Endothelial cell of umbilical vein (primary cell): ENCODE measurements around the gene KLRB1. TPM values are rescaled to one million over a fixed set of nuclear protein-coding genes. Genes with fewer than 3 reads are reported as not detected.

Experiments used
- BruUV-seq: library from RNA; stranded (reverse); fragments of 400-500 nt; replicated peaks from 2 replicates; lab custom pipeline; 2021; lab: Mats Ljungman, UMichigan
- CTCF ChIA-PET: fragments of 300-600, 350-600 bp; sonication (Branson Sonifier 250); formaldehyde crosslinking; loops from one replicate; lab custom pipeline; 2021; ENCODE audit warnings: antibody characterized with exemption, inconsistent platforms; lab: Charles Lee
- POLR2A ChIA-PET: fragments of 300-600, 350-600 bp; sonication (Branson Sonifier 250); formaldehyde crosslinking; loops from one replicate; lab custom pipeline; 2021; ENCODE audit warnings: antibody characterized with exemption, inconsistent platforms; lab: Charles Lee
- DNase-seq: peaks from one replicate; pipeline ENCODE4 v3.0.0-alpha.2; 2011; ENCODE audit warnings: low read depth, low spot score
- FAIRE-seq: peaks from 2 replicates; lab custom pipeline; 2011; peaks lifted over from hg19 to GRCh38; lab: Jason Lieb, UNC
- H2AFZ ChIP-seq: 2 replicates; pipeline ENCODE4 v1.6.0; 2012; ENCODE audit warnings: low read depth, low read length, control low read depth, inconsistent platforms
- H3K27ac ChIP-seq: 2 replicates; pipeline ENCODE4 v1.5.1; 2011; ENCODE audit warnings: low read depth, mild to moderate bottlenecking, control low read depth, low read length, moderate library complexity; ENCODE audit not compliant: insufficient read depth
- H3K27me3 ChIP-seq, 2 experiments: 2 replicates each; pipeline versions ENCODE4 v1.6.0 to v1.6.1; 2011; ENCODE audit warnings: low read length in 2 of 2, mixed read lengths in 1 of 2; ENCODE audit not compliant: control insufficient read depth in 2 of 2, insufficient read depth in 2 of 2
- H3K36me3 ChIP-seq, 2 experiments: 2 replicates in 1 of 2; 3 replicates in 1 of 2; pipeline ENCODE4 v1.5.1; 2011; ENCODE audit warnings: low read length in 2 of 2, mild to moderate bottlenecking in 1 of 2, moderate library complexity in 1 of 2; ENCODE audit not compliant: control insufficient read depth in 2 of 2, insufficient read depth in 2 of 2; ENCODE audit errors: extremely low read depth in 1 of 2
- H3K4me1 ChIP-seq: 3 replicates; pipeline ENCODE4 v1.5.1; 2011; ENCODE audit warnings: mild to moderate bottlenecking, low read length; ENCODE audit not compliant: control insufficient read depth, insufficient read depth; ENCODE audit errors: extremely low read depth
- H3K4me2 ChIP-seq: 2 replicates; pipeline ENCODE4 v1.6.1; 2011; ENCODE audit warnings: low read length, control low read depth, mixed read lengths; ENCODE audit not compliant: insufficient read depth
- H3K4me3 ChIP-seq, 3 experiments: fragments of 200-600 bp in 1 of 3; sonication (generic), shearing (Covaris generic) in 1 of 3; replicated peaks in 1 of 3; 2 replicates each; pipeline ENCODE4 v1.5.1; 2011 to 2016; ENCODE audit warnings: control low read depth in 3 of 3, low read length in 3 of 3, mild to moderate bottlenecking in 2 of 3, inconsistent platforms in 1 of 3, low read depth in 1 of 3, moderate library complexity in 1 of 3; ENCODE audit not compliant: insufficient read depth in 1 of 3
- H3K79me2 ChIP-seq: 2 replicates; pipeline ENCODE4 v1.6.0; 2012; ENCODE audit warnings: low read length, inconsistent platforms; ENCODE audit not compliant: control insufficient read depth, insufficient read depth
- H3K9ac ChIP-seq: replicated peaks from 2 replicates; pipeline ENCODE3; 2011; ENCODE audit warnings: low read length, control low read depth; ENCODE audit not compliant: insufficient read depth; ENCODE audit errors: extremely low read depth
- H3K9me1 ChIP-seq: replicated peaks from 3 replicates; pipeline ENCODE4 v1.6.0; 2011; ENCODE audit warnings: mild to moderate bottlenecking, low read length; ENCODE audit not compliant: control insufficient read depth, insufficient read depth; ENCODE audit errors: extremely low read depth
- H3K9me3 ChIP-seq: replicated peaks from 2 replicates; pipeline ENCODE4 v1.5.1; 2012; ENCODE audit warnings: low read length, inconsistent platforms; ENCODE audit not compliant: control insufficient read depth, insufficient read depth
- H4K20me1 ChIP-seq: replicated peaks from 2 replicates; pipeline ENCODE3; 2011; ENCODE audit warnings: mild to moderate bottlenecking, low read length; ENCODE audit not compliant: control insufficient read depth, insufficient read depth; ENCODE audit errors: extremely low read depth
- CTCF ChIP-seq, 2 donors: IDR thresholded peaks; 1 replicate in 1 of 2; 2 replicates in 1 of 2; pipeline ENCODE4 v1.5.1; 2011; ENCODE audit warnings: low read length in 2 of 2, mild to moderate bottlenecking in 2 of 2, moderate library complexity in 2 of 2, control low read depth in 1 of 2, inconsistent platforms in 1 of 2, low read depth in 1 of 2; ENCODE audit not compliant: insufficient read depth in 1 of 2; ENCODE audit errors: extremely low read depth in 1 of 2
- EZH2 ChIP-seq: IDR thresholded peaks from 2 replicates; pipeline ENCODE4 v1.6.1; 2012; ENCODE audit warnings: borderline replicate concordance, low read depth, mild to moderate bottlenecking, moderate library complexity, low read length, inconsistent platforms; ENCODE audit not compliant: severe bottlenecking
- FOS ChIP-seq: IDR thresholded peaks from 2 replicates; pipeline ENCODE4 v1.6.1; 2011; ENCODE audit warnings: mild to moderate bottlenecking, low read length, moderate library complexity, borderline replicate concordance; ENCODE audit not compliant: insufficient read depth
- GATA2 ChIP-seq: IDR thresholded peaks from 2 replicates; pipeline ENCODE4 v1.7.0; 2011; ENCODE audit warnings: low read depth, mild to moderate bottlenecking, moderate library complexity, mixed read lengths, low read length; ENCODE audit not compliant: insufficient read length, insufficient read depth
- JUN ChIP-seq: IDR thresholded peaks from 2 replicates; pipeline ENCODE4 v1.6.1; 2011; ENCODE audit warnings: borderline replicate concordance, low read depth; ENCODE audit not compliant: insufficient read length, insufficient read depth
- MAX ChIP-seq: IDR thresholded peaks from 2 replicates; pipeline ENCODE4 v1.6.1; 2011; ENCODE audit not compliant: insufficient read depth, insufficient read length
- MYC ChIP-seq: IDR thresholded peaks from one replicate; pipeline ENCODE4 v1.6.1; 2011; ENCODE audit warnings: mild to moderate bottlenecking, low read depth, low read length
- POLR2A ChIP-seq: IDR thresholded peaks from 2 replicates; pipeline ENCODE4 v1.6.1; 2012; ENCODE audit warnings: low read depth, mild to moderate bottlenecking, control low read depth, low read length
- dilution Hi-C: fragments of 300-500 bp; cut with MboI; formaldehyde crosslinking; loops from one replicate; pipeline ENCODE4 v1.15.0; 2019; ENCODE audit warnings: low sequenced_read_pairs; ENCODE audit not compliant: extremely low pct_ligation_motif_present
- intact Hi-C: fragments of 100-400 bp; cut with micrococcal nuclease; formaldehyde crosslinking; loops from one replicate; pipeline ENCODE4 v1.10.0; 2022
- polyA plus RNA-seq, 4 experiments: library from polyadenylated mRNA; depleted of rRNA in 3 of 4; stranded (reverse) in 3 of 4; unstranded in 1 of 4; fragments of >200 nt; gene quantifications; 2 replicates each; pipeline versions ENCODE4 v1.2.1 to v1.2.3, GENCODE V29; 2011 to 2012; ENCODE audit warnings: missing spikeins in 1 of 4
- total RNA-seq: library from RNA; stranded (reverse); gene quantifications from 2 replicates; pipeline ENCODE4 v1.2.3, GENCODE V29; 2021

The KLRB1 gene
- total and polyA plus RNA-seq, 2 donors (not counting 3 experiments of a cell fraction or from before 2014, with no cell fraction given): not detected

GRCh38 chr12:9626291-9626690 is 18.6 kb upstream of the KLRB1 start:
- no peaks in the 10 kb centered on the region for H3K79me2 ChIP-seq
- no peak overlapping the region for H3K4me2 ChIP-seq
- DNase-seq (no peak), FAIRE-seq (no peak)
- BruUV-seq: no TSS peak
- intact Hi-C loops (no loop called here), dilution Hi-C loops (no loop called here)
- H3K4me3 ChIP-seq: no peak overlapping the region
- TF ChIP-seq MYC: no peak
- TF ChIP-seq CTCF (IDR thresholded peaks at IDR 0.05; ENCODE audit: extremely low read depth in 1 of 2, insufficient read depth in 1 of 2, low read depth in 1 of 2, low read length in 2 of 2): no peak
- TF ChIP-seq MAX: no peak
- TF ChIP-seq EZH2: no peak
- no peak for TF ChIP-seq FOS
- TF ChIP-seq GATA2: no peak
- TF ChIP-seq JUN: no peak
- TF ChIP-seq POLR2A: no peak
- no peaks in the 10 kb centered on the region for H3K4me1 ChIP-seq
- POLR2A ChIA-PET: no interaction called here
- no peak overlapping the region for H2AFZ ChIP-seq
- no peaks in the 10 kb centered on the region for H3K36me3 ChIP-seq
- H4K20me1 ChIP-seq: no peaks in the 10 kb centered on the region
- no peaks in the 10 kb centered on the region for H3K9me3 ChIP-seq
- no peak overlapping the region for H3K9ac ChIP-seq
- H3K9me1 ChIP-seq: no peaks in the 10 kb centered on the region
- no peak overlapping the region for H3K27ac ChIP-seq
- H3K27me3 ChIP-seq: no peaks in the 10 kb centered on the region
- CTCF ChIA-PET: interaction anchor here (2.2 kb wide), 1 partner anchor 82 kb away, joined by 6 read pairs; no protein-coding TSS in a partner anchor
